ENCODE data around the gene ANXA7.

DNA sequence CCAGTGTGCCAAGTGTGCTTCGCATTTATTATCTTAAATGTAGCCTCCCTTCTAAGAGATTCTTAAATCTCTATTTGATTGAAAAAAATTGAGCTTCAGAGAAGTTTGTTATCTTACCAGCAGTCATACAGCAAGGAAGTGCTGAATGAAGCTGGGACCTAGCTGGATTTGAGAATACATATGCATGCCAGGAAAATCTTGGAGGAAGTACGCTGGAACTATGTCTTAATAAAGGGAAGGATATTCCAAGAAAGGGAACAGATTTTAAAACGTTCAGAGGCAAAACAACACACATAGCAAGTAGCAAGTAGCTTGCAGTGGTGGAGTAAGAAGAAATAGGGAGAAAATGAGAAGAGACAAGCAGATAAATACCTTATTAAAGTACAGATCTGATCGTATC is 56.7 kb downstream of the ANXA7 start:
- TF ChIP-seq, protein P1, sequence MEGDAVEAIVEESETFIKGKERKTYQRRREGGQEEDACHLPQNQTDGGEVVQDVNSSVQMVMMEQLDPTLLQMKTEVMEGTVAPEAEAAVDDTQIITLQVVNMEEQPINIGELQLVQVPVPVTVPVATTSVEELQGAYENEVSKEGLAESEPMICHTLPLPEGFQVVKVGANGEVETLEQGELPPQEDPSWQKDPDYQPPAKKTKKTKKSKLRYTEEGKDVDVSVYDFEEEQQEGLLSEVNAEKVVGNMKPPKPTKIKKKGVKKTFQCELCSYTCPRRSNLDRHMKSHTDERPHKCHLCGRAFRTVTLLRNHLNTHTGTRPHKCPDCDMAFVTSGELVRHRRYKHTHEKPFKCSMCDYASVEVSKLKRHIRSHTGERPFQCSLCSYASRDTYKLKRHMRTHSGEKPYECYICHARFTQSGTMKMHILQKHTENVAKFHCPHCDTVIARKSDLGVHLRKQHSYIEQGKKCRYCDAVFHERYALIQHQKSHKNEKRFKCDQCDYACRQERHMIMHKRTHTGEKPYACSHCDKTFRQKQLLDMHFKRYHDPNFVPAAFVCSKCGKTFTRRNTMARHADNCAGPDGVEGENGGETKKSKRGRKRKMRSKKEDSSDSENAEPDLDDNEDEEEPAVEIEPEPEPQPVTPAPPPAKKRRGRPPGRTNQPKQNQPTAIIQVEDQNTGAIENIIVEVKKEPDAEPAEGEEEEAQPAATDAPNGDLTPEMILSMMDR (IDR thresholded peaks at IDR 0.05; ENCODE audit: low read depth, low read length): no peak
- TF ChIP-seq, protein P2, sequence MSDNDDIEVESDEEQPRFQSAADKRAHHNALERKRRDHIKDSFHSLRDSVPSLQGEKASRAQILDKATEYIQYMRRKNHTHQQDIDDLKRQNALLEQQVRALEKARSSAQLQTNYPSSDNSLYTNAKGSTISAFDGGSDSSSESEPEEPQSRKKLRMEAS (IDR thresholded peaks at IDR 0.05; ENCODE audit: low read depth, low read length): no peak
- TF ChIP-seq POLR2A (IDR thresholded peaks at IDR 0.05; ENCODE audit: extremely low read depth, insufficient read length): no peak
